Nephron progenitor cell (in vitro differentiated cells): ENCODE results near the gene OR51M1.

Experiments used
- DNase-seq: peaks from one replicate; pipeline ENCODE4 v3.0.0; 2021
- H3K27ac Mint-ChIP-seq: 2 replicates; pipeline ENCODE4 v1.8.0; 2021; ENCODE audit warnings: mild to moderate bottlenecking, moderate library complexity, mixed read lengths
- H3K27me3 Mint-ChIP-seq: 2 replicates; pipeline ENCODE4 v1.8.0; 2021; ENCODE audit warnings: mild to moderate bottlenecking, low read depth, mixed read lengths; ENCODE audit not compliant: poor library complexity
- H3K36me3 Mint-ChIP-seq: 2 replicates; pipeline ENCODE4 v1.8.0; 2021; ENCODE audit warnings: low read depth, mixed read lengths
- H3K4me1 Mint-ChIP-seq: 2 replicates; pipeline ENCODE4 v1.8.0; 2021; ENCODE audit warnings: mixed read lengths
- H3K4me3 Mint-ChIP-seq: 2 replicates; pipeline ENCODE4 v1.8.0; 2021; ENCODE audit warnings: mild to moderate bottlenecking, moderate library complexity, mixed read lengths
- H3K9me3 Mint-ChIP-seq: 2 replicates; pipeline ENCODE4 v1.8.0; 2021; ENCODE audit warnings: mild to moderate bottlenecking, moderate library complexity, mixed read lengths
- CTCF ChIP-seq: fragments of 200-600 bp; sonication (generic); IDR thresholded peaks from 2 replicates; pipeline ENCODE4 v1.5.0; 2021; ENCODE audit warnings: antibody characterized with exemption

The OR51M1 gene

GRCh38 chr11:5369789-5370188 lies 13.8 kb upstream of the OR51M1 start:
- no peak overlapping the region for H3K4me3 Mint-ChIP-seq
- no peaks in the 10 kb centered on the region for H3K4me1 Mint-ChIP-seq
- DNase-seq = peak; percentile 8

GRCh38 chr11:5380740-5381342 lies 2.8 kb upstream of the OR51M1 start:
- Mint-ChIP-seq H3K27me3 (no peaks in the 10 kb centered on the region), H3K27ac (no peak overlapping the region), H3K4me3 (no peak overlapping the region), H3K36me3 (no peaks in the 10 kb centered on the region), H3K4me1 (peaks cover 8% of the 10 kb centered on the region), H3K9me3 (peaks cover 6% of the 10 kb centered on the region)
- TF ChIP-seq CTCF = peak; percentile 79
- DNase-seq = peak; percentile 66

More at GRCh38 chr11:5369789-5370188, 13.8 kb upstream of the OR51M1 start:
- H3K36me3 Mint-ChIP-seq = no peaks in the 10 kb centered on the region
- H3K27me3 Mint-ChIP-seq = peaks cover 7% of the 10 kb centered on the region
- peaks cover 15% of the 10 kb centered on the region for H3K9me3 Mint-ChIP-seq
- TF ChIP-seq CTCF = peak; percentile 30
- no peak overlapping the region for H3K27ac Mint-ChIP-seq

GRCh38 chr11:5384335-5384734 lies 723 bp downstream of the OR51M1 start:
- no peaks in the 10 kb centered on the region for H3K9me3 Mint-ChIP-seq
- no peaks in the 10 kb centered on the region for H3K36me3 Mint-ChIP-seq
- peaks cover 8% of the 10 kb centered on the region for H3K4me1 Mint-ChIP-seq
- H3K4me3 Mint-ChIP-seq = no peak overlapping the region
- no peak for DNase-seq
- H3K27me3 Mint-ChIP-seq = no peaks in the 10 kb centered on the region
- H3K27ac Mint-ChIP-seq = no peak overlapping the region
- no peak for TF ChIP-seq CTCF

- H3K36me3 Mint-ChIP-seq = no peaks in the 10 kb centered on the region
- peaks cover 8% of the 10 kb centered on the region for H3K4me1 Mint-ChIP-seq
- no peak for TF ChIP-seq CTCF
- no peaks in the 10 kb centered on the region for H3K9me3 Mint-ChIP-seq
- H3K27ac Mint-ChIP-seq = no peak overlapping the region
- H3K27me3 Mint-ChIP-seq = peaks cover 3% of the 10 kb centered on the region
- no peak for DNase-seq
- no peak overlapping the region for H3K4me3 Mint-ChIP-seq
Measured at GRCh38 chr11:5390210-5390609, 6.6 kb downstream of the OR51M1 start.

GRCh38 chr11:5394091-5394490 lies 10.5 kb downstream of the OR51M1 start:
- no peak overlapping the region for H3K27ac Mint-ChIP-seq
- peaks cover 8% of the 10 kb centered on the region for H3K4me1 Mint-ChIP-seq
- peaks cover 13% of the 10 kb centered on the region for H3K27me3 Mint-ChIP-seq
- no peak overlapping the region for H3K4me3 Mint-ChIP-seq
- DNase-seq = no peak
- TF ChIP-seq CTCF = no peak
- no peaks in the 10 kb centered on the region for H3K9me3 Mint-ChIP-seq
- no peaks in the 10 kb centered on the region for H3K36me3 Mint-ChIP-seq

GRCh38 chr11:5398936-5399335 lies 15.3 kb downstream of the OR51M1 start:
- H3K27me3 Mint-ChIP-seq = peaks cover 14% of the 10 kb centered on the region
- peaks cover 8% of the 10 kb centered on the region for H3K4me1 Mint-ChIP-seq
- H3K27ac Mint-ChIP-seq = no peak overlapping the region
- no peak for DNase-seq
- H3K4me3 Mint-ChIP-seq = no peak overlapping the region
- H3K9me3 Mint-ChIP-seq = no peaks in the 10 kb centered on the region
- no peak for TF ChIP-seq CTCF
- no peaks in the 10 kb centered on the region for H3K36me3 Mint-ChIP-seq
